ENCODE data around the gene GLIS1.

Gene GLIS1

DNA sequence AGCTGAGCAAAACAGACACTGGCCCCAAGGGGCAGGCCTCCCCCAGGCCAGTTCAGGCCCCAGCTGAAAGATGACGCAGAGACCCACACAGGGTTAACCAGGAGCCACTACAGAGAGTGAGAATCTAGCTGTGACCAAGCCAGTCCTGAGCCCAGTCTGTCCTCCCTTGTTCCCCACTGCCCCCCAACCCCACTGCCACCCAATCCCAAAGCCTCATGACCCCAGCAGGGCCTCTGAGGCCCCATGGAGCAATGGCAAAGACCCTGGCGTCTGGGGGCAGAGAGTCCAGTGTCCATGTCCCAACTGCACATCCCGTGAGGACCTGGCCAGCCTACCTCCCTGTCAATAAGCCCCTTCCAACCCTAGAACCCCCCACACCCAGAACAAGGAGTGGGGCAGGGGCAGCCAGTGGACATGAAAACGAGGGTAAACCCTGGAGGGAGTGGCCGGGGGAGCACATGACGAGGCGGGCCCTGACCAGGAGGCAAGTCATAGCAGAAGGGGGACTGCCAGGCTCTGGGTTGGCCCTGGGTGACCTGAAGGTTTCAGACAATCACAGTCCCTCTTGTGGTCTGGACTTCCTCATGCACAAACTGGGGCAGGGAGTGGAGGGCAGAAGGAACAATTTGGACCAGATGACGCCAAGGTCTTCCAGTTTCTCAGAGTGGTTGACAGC, 100.5 kb downstream of the GLIS1 start:
- no peak for DNase-seq (ENCODE audit: low read depth)

DNA sequence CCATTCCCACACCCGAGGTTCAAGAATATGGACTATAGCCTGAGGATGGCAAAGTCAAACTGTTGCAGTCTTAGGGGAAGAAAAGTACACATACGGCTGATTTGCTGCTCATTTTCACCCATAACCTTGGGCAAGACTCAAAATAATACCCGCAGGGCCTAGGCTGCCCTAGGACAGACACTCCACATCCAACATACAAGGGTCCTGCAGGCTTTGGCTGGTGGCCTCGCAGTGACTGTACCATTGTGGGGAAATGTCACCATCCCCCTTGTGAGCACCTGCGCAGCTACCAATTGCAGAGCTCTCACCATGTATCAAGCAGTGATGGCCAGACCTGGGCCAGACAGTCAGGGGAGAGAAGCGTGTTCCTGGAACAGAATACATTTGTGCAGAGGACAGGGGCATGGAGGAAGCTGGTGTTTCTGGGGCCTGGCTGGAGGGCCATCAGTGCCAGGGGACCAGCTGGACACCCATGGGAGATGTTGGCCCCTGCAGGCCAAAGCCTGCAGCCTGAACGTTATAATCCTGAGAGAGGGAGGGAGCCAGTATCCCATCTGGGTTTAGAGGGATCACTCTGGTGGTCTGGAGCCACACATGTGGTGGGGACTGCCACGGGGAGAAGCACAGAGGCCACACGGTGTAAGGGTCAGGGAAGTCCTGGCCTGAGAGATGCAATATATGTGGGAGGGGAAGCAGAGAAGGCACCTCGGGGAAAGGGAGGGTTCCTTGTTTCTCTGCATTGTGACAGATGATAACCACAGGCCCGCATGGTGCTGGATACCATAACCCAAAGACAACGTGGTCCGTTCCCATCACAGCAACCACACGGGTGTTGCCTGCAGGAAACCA, 101.2 kb downstream of the GLIS1 start:
- DNase-seq (ENCODE audit: low read depth): no peak

DNA sequence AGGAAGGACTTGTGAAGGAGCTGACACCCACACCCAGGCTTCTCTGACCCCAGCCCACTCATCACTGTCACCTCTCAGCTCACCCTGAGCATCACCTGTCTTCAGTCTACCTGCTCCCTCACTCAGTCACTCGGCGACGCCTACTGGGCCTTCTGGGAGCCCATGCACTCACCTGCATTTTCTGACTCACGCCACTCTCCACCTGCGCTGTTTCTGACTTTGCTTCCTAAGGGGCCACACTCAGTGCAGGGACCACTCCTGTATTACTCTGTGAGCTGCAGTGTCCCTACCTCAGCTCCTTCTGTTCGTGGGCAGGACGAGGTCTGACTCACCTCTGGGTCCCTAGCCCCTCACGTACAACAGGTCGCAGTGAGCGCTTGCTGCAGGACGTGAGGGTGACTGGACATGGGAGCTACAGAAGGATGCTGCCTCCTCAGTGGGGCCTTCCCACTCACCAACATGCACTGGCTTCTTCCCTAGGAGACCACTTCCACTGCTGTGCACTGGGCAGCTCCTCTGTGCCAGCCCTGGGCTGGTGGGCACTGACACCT, 102.3 kb downstream of the GLIS1 start:
- no peak for DNase-seq (ENCODE audit: low read depth)

DNA sequence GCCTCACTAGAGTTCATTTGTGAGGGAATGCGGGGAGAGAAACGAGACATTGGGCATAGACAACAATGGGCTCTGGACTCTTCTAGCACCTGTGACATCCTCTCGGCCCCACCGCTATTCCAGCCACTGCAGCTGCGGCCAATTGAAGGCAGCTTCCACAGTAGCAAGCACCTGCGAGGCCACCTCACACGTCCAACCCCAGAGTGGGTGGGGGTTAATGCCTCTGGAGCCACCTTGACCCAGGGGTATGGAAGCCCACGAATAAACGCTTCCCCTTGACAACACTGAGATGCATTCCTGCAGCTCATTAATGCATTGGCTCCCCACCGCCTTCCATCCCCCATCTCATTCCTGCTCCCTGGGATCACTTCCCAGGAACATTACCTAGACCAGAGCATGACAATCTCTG, 104.4 kb downstream of the GLIS1 start:
- DNase-seq (ENCODE audit: low read depth): no peak

DNA sequence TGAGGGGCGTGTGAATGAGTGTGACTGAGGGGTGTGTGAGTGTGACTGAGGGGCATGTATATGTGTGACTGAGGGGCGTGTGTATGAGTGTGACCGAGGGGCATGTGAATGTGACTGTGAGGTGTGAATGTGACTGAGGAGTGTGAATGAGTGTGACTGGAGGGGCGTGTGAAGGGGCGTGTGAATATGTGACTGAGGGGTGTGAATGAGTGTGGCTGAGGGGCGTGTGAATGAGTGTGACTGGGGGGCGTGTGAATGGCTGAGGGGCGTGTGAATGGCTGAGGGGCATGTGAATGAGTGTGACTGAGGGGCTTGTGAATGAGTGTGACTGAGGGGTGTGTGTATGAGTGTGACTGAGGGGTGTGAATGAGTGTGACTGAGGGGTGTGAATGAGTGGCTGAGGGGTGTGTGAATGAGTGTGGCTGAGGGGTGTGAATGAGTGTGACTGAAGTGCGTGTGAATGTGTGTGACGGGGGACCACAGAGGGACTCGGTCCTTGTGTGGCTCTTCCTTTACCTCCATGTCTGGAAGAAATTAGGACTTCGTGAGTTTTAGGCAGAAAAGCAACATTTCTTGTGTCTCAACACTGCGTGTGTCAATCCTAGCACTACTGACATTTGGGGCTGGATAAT, 105.8 kb downstream of the GLIS1 start:
- DNase-seq (ENCODE audit: low read depth): no peak

DNA sequence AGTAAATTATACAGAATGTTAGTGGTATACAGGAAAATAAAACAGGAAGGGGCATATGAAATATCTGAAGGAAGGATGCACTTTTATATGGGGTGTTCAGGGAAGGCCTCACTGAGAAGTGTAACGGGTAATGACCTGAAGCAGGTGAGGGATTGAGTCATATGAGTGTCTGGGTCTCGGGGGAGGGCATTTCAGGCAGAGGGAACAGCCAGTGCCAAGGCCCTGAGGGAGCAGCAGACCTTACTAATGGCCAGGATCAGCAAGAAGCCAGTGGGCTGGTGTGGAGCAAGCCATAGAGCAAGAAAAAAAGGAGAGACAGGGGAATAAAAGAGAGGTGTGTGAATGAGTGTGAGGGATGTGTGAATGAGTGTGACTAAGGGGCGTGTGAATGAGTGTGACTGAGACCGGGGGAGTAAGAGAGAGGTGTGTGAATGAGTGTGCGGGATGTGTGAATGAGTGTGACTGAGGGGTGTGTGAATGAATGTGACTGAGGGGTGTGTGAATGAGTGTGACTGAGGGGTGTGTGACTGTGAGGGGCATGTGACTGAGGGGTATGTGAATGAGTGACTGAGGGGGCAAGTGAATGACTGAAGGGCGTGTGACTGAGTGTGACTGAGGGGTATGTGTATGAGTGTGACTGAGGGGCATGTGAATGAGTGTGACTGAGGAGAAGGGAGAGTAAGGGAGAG, 107.2 kb downstream of the GLIS1 start:
- no peak for DNase-seq (ENCODE audit: low read depth)

DNA sequence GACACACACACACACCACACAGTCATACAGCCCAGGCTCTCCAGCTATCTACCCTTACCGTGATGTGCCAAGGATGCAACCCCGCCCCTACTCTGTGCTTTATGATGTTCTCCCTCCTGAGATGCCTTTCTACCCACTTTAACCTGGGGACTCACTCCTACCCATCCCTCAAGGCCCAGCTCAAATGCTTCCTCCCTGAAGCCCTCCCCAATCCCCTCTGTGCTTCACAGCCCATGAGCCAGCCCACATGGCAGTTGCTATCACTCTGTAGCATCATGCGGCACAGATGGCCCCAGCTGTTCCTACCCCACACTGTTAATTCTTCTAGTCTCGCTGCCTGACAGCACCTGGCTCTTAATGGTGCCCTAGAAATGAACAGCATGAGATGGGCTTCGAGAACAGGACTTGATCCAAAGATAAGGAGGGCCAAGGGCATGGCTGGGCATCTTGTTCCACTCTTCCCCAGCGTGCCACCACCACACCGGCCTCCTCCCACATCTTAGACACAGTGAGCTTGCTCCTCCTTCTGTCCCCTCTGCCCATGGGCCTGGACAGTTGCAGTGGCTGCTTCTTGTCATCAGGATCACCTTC, 109.8 kb downstream of the GLIS1 start:
- no peak for DNase-seq (ENCODE audit: low read depth)

DNA sequence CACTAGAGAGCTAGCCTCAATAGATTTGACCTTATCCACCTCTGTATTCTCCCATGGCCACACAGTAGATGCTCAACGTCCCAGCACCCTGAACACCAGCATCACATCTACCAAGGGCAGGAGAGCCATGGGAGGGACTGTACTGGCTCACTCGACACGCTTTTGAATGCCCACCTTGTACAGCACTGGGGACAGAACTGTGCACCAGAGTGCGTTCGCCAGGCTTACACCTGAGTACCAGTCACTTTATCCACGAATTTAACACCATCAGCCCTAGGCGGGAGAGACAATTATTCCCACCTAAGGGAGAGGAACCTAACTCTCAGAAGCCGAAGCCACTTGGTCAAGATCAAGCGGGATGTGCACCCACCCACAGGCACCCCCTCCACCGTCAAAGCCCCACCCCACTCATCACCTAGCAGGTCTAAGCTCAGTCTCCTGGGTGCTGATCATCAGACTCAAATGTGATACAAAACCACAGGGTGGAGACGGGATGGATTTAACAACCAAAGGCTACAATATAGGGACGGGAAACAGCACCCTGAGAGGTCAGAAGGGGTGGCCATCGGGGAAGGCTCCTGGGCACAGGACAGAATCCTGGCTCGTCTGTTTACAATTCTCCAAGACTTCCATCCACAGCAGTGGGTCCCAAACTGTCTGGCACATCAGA, 110.5 kb downstream of the GLIS1 start:
- DNase-seq (ENCODE audit: low read depth): no peak

DNA sequence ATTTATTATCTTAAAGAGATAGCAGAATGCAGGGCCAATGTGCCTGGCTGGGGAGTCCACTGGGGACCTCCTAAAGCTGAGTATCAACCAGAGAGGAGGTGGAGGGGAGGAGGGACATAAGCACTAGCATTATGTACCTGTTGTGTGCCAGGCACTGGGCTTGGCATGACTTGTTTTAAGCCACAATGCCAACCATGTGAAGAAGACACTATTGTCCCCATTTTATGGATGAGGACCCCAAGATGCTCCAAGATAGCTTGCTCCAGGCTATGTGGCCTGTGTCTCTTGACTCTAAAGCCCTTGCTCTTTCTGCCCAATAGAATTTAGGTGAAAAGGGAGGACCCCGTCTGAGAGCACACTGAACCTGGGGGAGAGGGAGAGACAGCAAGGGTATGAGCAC, 111.3 kb downstream of the GLIS1 start:
- no peak for DNase-seq (ENCODE audit: low read depth)

DNA sequence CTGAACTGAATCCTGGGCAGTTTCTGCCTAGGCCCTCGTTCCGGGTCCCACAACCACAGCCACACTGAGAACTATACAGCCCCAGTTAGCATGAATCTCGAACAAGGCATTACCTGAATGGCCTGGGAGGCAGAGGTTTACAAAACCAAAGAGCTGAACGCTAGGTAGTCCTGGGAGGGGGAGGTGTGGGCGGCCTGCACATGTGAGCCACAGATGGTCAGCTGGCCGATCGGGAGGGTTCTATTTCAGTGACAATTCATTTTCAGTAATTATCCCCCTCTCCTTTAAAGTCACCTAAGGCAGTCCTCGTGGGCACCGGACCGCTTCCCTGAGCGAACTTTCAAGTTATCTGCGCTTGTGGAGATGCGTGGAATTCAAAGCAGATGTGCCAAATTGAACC, 111.9 kb downstream of the GLIS1 start:
- DNase-seq (ENCODE audit: low read depth): no peak

DNA sequence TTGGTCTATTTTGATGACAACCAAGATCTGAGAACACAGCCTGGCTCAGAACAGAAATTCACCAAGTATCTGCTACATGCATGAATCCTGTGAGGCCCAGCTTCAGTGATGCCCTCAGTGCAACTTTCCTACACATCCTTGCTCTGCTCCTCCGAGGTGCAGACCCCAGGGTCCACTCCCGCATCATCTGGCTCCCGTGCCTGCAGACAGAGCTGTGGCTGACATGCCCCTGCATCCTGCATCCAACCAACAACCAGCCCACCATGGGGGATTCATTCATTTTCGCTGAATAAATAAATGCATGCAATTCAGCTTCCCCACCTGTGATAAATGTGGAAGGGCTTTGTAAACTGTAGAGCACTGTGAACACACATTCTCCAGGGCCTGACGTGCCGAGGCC, 112.3 kb downstream of the GLIS1 start:
- no peak for DNase-seq (ENCODE audit: low read depth)

DNA sequence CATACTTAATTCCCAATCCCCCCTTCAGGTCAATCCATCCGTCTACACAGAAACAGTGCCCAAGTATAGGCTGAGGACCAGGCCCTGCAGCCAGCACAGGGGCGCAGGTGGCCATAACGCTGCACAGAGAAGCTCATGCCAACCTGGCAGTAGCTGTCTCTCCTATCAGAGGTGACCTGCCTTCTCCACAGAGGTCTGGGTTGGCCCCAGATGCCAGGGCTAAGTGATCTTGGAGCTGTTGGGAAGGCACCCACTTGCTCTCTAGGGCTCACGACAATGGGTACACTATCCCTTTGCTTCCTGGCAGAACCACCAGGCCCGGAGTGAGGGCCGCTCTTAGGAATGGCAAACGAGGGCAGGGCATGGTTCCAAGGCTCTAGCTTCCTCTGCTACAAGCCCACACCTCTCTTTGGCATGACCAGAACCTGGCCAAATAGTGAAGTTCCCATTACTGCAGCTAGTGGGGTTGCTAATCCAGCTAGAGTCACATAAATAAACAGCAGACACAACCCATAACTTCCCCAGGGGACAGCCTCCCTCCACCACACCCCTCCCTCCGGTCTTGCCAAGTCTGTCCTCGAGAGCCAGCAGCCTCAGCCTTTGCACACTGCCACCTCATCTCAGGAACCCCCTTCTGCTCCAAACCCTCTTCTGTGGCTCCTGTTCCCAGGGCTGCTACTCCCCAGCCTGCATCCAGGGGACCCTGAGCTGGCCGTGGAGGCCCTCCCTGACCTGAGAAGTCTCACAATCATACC, 113.0 kb downstream of the GLIS1 start:
- DNase-seq (ENCODE audit: low read depth): no peak

DNA sequence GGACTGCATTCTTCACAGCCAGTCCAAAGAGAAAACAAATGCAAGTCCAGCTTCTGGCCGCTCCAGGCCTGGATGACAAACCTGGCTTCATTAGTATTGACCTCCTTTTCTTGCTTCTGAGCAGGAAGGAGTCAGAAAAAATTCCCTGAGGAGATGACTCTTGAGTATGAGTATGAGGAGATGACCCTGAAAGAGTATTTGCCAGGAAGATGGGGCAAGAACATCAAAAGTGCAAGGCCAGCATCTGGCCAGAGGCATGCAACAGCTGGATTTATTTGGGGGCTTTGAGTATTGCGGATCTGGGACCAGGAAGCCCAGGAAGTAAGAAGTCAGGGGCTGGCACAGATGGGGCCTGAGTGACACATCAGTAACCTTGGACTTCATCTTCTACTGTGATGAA, 113.9 kb downstream of the GLIS1 start:
- DNase-seq (ENCODE audit: low read depth): peak; percentile 85

DNA sequence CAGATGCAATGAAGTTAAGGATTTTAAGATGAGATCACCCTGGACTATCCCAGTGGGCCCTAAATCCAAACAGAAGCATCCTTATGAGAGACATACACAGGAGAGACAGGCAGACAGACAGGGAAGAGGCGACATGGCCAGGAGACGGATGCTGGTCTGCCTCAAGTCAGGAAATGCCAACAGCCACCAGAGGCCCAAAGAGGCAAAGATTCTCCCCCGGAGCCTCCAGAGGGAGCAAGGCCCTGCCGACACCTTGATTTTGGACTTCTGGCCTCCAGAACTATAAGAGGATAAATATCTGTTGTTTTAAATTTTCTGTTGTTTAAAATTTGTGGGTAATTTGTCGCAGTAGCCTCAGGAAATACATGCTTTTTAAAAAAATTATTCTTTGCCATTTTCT, 116.4 kb downstream of the GLIS1 start:
- DNase-seq (ENCODE audit: low read depth): no peak

DNA sequence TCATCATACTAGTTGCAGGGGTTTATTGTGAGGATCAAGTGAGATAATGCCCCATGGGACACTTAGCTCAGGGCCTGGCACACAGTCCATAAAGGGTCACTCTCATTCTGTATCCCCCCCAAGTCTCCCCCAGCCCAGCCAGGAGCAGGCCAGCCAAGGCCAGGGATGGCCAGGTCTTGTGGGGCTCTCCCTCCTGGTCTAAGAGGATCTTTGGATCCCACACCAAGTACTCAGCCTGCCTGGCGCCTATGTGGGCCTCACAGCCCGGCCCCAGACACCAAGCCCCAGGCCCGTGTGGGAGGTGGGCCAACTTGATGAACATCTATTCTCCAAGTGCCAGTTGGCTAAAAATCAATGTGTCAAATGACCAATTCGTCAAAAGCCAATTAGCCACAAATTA, 117.8 kb downstream of the GLIS1 start:
- no peak for DNase-seq (ENCODE audit: low read depth)

DNA sequence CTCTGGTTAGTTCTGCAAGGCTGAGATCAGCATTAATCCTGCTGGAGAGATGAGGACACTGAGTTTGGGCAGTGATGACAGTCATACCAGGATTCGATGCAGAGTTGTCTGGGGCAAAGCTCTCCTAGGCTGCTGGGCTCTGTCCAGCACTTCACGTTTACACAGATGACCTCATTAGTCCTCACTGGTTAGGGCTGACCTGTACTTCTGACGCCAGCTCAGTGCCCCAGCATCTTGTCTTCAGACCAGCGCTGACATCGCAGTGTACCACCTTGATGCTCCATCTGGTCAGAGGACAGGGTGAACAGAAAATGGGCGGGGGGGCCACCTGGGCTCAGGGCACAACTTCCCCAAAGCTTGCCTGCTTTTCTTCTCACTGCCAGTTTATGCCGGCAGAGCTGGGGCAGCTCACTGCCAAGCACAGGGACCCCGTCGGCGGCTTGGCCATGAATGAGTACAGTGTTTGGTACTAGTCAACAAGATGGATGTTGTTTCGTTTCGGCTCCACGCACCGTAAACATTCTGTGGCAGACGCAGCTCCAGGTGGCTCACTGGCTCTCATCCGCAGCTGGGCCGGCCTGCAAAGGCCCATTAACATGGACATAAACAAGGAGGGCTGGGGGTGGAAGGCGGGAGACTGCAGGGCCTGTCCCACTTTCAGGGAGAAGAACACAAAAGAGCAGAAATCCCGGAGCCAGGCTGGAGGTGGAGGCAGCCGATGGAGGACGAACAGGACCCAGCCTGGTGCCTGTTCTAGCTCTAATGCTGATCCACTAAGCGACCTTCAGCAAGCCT, 118.7 kb downstream of the GLIS1 start:
- DNase-seq (ENCODE audit: low read depth): no peak

DNA sequence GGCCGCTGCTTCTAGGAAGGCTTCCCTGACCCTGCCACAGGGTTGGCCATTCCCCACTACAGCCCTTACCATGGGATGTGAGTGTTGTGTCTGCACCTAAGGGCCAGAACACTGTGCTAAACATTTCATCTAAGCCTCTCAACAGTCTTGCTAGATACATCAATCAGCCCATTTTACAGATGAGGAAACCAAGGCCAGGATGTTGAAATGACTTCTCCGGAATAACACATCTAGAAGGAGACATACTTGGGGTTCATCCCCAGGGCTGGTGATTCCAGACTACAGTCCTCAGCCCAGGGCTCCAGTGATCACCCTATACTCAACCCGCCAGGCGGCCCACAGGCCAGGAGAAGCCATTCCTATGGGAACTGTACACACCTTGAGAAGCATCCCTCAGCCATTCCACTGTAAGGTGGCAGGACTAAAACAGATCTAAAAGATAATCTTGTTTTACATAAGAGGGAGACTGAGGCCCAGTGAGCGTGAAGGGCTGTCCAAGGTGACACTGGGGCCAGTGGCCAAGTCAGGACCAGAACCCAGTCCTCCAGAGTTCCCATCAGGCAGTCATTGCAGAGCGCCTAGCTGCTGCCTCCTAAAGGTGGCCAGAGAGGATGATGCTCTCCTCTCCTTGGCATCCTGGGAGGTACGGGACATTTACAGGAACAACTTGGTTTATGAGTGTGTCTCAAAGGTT, 119.5 kb downstream of the GLIS1 start:
- no peak for DNase-seq (ENCODE audit: low read depth)

DNA sequence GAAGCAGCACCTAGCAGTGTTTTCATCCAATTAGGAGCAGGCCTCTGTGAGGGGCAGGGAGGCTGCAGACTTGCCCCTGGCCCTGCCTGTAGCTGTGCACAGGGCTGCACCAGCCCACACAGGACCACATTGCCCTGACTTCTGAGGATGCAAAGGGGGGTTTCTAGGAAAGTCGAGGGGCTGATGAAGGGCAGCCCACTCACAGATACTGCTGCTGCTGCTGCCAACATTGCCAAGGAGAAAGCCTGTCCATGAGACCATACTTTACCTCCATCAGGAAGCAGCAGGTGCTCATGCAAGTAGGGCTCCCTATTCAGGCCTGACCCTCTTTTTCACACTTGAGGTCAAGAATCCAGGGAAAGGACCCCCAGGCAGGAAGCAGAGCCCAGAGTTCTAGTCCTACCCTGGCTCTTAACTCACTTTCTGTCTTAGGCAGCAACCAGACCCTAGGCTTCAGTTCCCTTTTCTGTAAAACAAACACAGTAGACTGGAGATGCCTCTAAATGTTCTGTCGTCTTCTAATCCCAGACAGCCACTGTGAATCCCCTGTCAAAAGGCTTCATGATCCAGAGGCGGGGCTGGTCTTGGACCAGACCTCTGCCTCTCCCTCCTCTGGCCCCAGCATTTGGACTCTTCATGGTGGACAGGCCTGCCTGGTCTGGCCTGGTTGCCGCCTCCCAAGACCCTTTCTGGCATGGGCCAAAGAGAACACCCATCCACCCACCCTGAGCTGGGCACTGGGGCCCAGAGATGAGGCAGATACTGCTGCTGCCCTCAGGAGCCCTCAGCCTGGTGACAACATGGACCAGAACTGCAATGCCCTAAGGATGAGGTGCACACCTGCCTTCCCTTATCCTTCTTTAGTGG, 120.2 kb downstream of the GLIS1 start:
- no peak for DNase-seq (ENCODE audit: low read depth)
